HEK293 (cell line): ENCODE data around the gene SLC8A1.

Experiments
- ZEB2 ChIP-seq: fragments of 450-650 bp; formaldehyde crosslinking; IDR thresholded peaks from 2 replicates; pipeline ENCODE4 v1.5.1; 2016; ENCODE audit warnings: missing biosample characterization, missing genetic modification characterization
- ZNF202 ChIP-seq: fragments of 450-650 bp; formaldehyde crosslinking; IDR thresholded peaks from 2 replicates; pipeline ENCODE4 v1.5.1; 2016; ENCODE audit warnings: missing biosample characterization, missing genetic modification characterization, borderline replicate concordance
- ZNF239 ChIP-seq: fragments of 450-650 bp; formaldehyde crosslinking; IDR thresholded peaks from 2 replicates; pipeline ENCODE4 v1.5.1; 2016; ENCODE audit warnings: missing biosample characterization, missing genetic modification characterization
- ZNF677 ChIP-seq: fragments of 450-650 bp; IDR thresholded peaks from 2 replicates; pipeline ENCODE4 v1.5.0; 2018; ENCODE audit warnings: missing biosample characterization, mild to moderate bottlenecking, missing genetic modification characterization, moderate library complexity
- TF ChIP-seq, protein P1 (sequence below): fragments of 450-650 bp; formaldehyde crosslinking; IDR thresholded peaks from 2 replicates; pipeline ENCODE4 v1.5.1; 2016; ENCODE audit warnings: missing biosample characterization, missing genetic modification characterization
- TF ChIP-seq, protein P2 (sequence below): fragments of 450-650 bp; formaldehyde crosslinking; IDR thresholded peaks from 2 replicates; pipeline ENCODE4 v1.5.1; 2016; ENCODE audit warnings: missing biosample characterization, missing genetic modification characterization

DNA sequence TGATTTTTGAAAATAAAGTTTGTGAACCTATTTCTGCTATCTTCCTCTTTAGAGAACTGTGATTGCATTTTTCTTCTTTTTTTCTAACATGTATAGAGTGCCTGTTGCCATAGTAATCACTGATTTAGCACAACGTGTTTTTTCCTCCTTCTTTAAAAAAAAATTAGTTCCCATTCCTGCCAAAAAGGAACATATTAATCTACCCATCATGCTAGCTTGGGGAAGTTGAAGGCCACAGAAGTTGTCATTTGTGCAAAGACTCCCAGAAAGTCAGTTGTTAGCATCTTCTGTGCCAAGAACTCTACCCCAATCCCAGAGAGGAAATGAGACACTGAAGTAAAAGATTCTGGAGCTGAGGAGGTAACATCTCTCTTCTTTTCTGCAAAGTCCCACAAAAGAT is 57.3 kb downstream of the SLC8A1 start:
- TF ChIP-seq, protein P1, sequence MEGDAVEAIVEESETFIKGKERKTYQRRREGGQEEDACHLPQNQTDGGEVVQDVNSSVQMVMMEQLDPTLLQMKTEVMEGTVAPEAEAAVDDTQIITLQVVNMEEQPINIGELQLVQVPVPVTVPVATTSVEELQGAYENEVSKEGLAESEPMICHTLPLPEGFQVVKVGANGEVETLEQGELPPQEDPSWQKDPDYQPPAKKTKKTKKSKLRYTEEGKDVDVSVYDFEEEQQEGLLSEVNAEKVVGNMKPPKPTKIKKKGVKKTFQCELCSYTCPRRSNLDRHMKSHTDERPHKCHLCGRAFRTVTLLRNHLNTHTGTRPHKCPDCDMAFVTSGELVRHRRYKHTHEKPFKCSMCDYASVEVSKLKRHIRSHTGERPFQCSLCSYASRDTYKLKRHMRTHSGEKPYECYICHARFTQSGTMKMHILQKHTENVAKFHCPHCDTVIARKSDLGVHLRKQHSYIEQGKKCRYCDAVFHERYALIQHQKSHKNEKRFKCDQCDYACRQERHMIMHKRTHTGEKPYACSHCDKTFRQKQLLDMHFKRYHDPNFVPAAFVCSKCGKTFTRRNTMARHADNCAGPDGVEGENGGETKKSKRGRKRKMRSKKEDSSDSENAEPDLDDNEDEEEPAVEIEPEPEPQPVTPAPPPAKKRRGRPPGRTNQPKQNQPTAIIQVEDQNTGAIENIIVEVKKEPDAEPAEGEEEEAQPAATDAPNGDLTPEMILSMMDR (tag by site-specific recombination) = no peak
- TF ChIP-seq ZEB2 (tag by site-specific recombination) (no peak), ZNF202 (no peak), ZNF239 (tag by site-specific recombination) (no peak), ZNF677 (tag by site-specific recombination) (no peak)
- TF ChIP-seq, protein P2, sequence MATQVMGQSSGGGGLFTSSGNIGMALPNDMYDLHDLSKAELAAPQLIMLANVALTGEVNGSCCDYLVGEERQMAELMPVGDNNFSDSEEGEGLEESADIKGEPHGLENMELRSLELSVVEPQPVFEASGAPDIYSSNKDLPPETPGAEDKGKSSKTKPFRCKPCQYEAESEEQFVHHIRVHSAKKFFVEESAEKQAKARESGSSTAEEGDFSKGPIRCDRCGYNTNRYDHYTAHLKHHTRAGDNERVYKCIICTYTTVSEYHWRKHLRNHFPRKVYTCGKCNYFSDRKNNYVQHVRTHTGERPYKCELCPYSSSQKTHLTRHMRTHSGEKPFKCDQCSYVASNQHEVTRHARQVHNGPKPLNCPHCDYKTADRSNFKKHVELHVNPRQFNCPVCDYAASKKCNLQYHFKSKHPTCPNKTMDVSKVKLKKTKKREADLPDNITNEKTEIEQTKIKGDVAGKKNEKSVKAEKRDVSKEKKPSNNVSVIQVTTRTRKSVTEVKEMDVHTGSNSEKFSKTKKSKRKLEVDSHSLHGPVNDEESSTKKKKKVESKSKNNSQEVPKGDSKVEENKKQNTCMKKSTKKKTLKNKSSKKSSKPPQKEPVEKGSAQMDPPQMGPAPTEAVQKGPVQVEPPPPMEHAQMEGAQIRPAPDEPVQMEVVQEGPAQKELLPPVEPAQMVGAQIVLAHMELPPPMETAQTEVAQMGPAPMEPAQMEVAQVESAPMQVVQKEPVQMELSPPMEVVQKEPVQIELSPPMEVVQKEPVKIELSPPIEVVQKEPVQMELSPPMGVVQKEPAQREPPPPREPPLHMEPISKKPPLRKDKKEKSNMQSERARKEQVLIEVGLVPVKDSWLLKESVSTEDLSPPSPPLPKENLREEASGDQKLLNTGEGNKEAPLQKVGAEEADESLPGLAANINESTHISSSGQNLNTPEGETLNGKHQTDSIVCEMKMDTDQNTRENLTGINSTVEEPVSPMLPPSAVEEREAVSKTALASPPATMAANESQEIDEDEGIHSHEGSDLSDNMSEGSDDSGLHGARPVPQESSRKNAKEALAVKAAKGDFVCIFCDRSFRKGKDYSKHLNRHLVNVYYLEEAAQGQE (tag by site-specific recombination) = no peak
